Caki2 (cell line): Measurements from ENCODE around the gene GPR63. TPM values are rescaled to one million over a fixed set of nuclear protein-coding genes. Genes with fewer than 3 reads are reported as not detected.

Experiments
- DNase-seq: peaks from one replicate; pipeline ENCODE4 v3.0.0-alpha.2; 2015; ENCODE audit warnings: low read depth
- in situ Hi-C: cut with HindIII; loops from 2 replicates; pipeline ENCODE4 v1.10.0; 2016; ENCODE audit warnings: low sequenced_read_pairs, low pct_unique_long_range_greater_than_20kb, mixed read lengths
- total RNA-seq: library from RNA; depleted of rRNA; stranded (reverse); fragments of >200 nt; shearing (Covaris generic); gene quantifications from 2 replicates; pipeline ENCODE4 v1.2.3, GENCODE V29; 2014; ENCODE audit warnings: low replicate concordance

The GPR63 gene
- total RNA-seq, 1 experiment from 2014 or later: 0.37 TPM

DNA sequence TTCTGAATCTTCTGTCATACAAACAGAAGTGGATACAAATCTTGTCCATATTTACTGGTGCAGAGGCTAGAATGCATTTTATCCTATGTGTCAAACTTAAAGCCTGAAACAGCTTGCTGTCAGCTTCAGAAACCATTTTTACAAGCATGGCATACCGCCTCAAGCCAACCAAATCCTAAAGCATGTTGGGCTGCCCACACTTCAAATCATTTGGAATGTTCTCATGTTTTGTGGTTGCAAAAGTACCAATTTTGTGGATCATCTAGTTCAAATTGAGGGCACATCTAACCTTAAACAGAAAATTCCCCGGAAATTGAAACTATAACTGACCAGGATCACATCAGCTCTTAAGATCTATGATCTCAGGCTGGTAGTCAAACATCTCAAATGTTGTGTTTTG lies 3.2 kb downstream of the GPR63 start:
- in situ Hi-C loops: no loop called here
- no peak for DNase-seq

DNA sequence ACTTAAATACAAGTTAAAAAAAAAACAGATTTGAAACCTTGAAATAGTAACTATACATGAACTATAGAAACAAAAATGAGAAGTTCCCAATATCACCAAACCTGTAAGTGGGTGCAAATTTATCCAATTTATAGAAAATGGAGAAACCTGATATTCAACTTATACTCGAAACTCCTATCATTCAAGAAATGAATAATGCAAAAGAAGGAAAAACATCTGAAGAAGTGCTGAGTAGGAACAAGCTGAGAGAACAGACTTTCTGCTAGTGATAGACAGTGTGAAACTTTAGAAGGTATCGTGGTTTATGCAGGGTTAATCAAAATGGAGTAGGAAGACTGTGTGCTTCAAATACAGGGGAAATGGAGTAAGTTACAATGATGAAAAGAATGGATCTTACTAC lies 4.5 kb downstream of the GPR63 start:
- in situ Hi-C loops: no loop called here

DNA sequence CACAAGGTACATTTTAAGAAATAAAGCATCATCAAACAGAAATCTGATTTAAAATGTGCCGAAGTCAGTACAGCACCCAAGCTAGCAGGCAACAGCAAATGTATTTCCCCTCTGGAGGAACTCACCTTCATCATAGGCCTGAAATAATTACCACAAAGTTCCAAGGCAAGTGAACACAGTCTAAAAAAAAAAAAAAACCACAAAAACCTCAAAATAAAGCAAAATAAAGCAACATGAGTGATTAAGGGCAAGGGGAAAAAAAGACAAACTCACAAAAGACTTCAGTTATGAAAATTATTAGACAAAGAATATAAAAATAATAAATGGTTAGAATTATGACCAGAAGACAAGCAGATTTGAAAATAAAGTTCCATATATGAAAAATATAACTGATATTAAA lies 10.4 kb downstream of the GPR63 start:
- DNase-seq: no peak
- in situ Hi-C loops: no loop called here

More for the DNA sequence above, 4.5 kb downstream of the GPR63 start:
- no peak for DNase-seq

DNA sequence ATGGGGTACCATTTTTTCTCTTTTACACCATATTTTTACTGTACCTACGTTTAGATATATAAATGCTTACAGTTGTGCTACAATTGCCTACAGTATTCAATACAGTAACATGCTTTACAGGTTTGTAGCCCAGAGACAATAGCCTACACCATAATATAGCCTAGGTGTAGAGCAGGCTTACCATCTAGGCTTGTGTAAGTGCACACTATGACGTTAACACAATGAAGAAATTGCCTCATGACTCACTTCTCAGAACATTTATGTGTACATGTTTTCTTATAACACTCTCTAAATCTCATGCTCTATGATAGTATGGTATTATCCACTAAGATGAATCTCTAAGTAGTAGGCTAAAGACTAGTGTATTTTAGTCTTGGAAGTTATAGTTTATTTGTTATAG lies 13.5 kb downstream of the GPR63 start:
- in situ Hi-C loops: no loop called here
- DNase-seq: no peak

DNA sequence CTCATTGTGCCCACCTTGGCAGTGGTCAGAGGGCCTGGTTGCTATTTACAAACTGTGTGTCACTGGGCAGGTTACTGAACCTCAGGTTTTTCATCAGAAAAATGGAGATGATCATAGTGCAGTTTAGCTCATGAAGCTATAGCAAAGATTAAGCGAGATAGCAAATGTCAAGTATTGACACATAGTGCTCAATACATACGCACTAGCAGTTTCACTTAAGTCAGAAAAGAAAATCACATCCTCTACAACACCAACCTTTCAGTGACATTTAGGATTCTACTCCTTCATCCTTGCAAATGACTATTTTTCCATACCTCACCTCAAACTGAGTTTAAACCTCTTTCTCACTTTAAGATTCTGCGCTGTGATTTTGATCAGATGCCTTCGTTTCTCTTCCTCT lies 16.2 kb downstream of the GPR63 start:
- in situ Hi-C loops: no loop called here
- DNase-seq: no peak

DNA sequence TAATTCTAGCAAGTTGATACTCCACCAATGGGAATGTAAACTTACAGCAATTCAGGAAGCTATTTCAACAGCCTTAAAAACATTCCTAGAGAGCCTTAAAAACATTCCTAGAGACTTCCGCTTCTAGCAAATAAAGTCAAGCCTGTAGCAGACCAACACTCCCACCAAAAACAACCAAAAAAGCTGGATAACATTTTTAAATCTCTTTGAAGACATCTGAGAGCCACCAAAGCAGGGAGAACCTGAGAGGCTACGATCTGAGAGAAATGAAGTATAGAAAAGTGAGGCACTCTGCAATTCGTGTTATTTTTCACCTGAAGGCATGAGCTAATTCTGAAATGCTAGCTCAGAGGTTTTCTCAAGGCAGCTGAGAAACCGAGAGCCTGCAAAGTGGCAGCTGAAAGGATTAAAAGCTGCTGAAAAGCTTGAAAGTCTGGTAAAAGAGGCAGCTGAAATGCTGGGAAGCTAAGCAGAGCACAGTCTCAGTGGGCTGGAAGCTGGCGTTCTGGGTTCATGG lies 20.9 kb downstream of the GPR63 start:
- in situ Hi-C loops: no loop called here

DNA sequence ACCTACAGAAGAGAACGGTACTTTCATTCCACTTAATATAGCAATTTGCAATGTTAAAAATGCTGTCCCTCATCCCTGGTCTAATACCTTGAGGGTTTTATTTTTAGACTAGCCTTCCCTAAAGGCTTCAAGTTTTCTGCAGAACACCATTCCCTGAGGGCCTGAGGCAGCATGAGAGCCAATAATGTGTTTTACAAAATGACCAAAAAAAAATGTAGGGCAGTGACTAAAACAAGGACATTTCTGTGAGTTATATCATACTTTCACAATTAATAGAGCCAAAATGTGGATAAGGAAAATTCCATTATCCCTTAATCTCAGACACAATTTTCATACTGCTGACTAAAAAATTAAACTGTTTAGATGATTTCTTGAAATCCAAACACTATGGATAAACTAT lies 22.7 kb downstream of the GPR63 start:
- no peak for DNase-seq
- in situ Hi-C loops: no loop called here

More for the DNA sequence above, 20.9 kb downstream of the GPR63 start:
- no peak for DNase-seq

DNA sequence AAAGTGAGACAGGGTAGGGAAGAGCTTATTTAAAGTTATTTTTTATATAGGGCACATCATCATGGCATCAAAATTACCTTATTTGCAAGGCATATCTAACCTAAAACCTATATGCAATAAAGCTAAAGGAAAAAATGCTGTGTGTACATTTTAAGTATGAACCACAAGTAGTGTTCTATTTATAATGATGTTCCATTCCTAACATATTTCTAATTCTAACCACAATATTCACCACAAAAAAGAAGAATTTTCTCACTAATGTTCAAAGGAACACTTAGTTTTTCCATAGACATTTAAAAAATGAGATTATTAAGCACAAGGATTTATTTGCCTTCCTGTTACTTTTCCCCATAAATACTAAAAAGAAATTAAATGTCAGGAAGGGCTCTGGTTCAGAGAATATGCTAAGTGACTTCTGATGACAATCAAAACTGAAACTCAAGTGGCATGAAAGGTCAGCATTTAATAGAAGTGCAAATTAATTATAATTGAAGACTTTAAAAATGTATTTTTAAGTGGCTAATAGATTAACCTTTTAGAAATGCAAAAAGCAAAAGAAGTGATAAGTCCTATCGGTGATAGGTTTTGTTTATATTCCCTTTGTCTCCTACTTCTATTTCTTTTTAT lies 25.1 kb downstream of the GPR63 start:
- in situ Hi-C loops: no loop called here

DNA sequence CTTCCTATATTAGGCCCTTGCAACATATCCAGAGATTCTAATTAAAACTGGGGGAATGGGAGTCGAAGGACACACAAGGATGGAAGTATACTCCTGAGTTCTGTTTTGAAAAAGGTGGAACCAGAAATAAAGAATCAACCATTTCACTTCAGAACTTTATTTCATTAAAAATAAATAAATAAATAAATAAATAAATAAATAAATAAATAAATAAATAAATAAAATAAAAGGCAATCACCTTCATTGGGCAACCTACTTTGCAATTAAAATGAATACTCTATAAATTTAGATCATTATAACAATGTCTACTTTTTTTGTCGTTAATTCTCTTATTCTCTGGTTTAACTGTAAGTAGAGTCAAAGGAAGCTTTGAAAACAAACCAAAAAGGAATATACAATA lies 25.6 kb downstream of the GPR63 start:
- in situ Hi-C loops: no loop called here

More for the DNA sequence above, 25.1 kb downstream of the GPR63 start:
- DNase-seq: no peak

DNA sequence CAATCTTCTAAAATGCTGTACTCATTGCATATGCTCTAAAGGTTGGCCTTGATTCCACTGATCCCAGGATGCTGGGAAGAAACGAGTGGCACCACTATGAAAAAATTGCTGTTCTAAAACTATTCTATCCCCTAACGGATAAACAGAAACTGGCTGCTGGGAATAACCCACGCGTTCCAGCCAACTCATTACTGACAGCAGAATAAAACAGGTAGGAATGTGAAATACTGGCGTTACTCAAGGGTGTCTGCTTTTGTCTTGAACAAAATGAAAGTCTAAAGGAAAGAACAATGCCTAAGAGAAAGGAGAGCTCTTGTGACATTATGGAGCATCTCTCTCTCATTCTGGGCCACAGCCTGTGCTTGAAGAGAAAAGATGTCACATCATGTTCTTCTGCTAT lies 26.1 kb downstream of the GPR63 start:
- in situ Hi-C loops: no loop called here

More for the DNA sequence above, 25.6 kb downstream of the GPR63 start:
- DNase-seq: no peak

DNA sequence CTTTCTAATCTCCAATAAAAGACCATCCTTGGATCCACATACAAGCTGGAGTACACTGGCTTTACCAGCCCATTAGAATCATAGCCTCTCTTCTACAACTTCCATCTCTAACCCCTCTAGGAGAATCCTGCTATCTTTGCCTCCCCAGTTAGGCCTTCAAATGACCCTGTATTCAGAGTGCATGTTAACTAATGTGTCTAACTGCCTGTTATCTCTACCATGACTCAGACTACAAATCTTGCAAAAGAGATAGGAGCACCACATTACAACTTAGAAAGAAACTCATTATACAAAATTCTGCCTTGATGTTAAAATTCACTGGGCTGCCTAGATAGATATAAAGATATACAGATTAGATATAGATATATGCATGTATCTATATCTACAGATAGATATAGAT lies 28.2 kb downstream of the GPR63 start:
- in situ Hi-C loops: no loop called here
- no peak for DNase-seq

More for the DNA sequence above, 26.1 kb downstream of the GPR63 start:
- no peak for DNase-seq

DNA sequence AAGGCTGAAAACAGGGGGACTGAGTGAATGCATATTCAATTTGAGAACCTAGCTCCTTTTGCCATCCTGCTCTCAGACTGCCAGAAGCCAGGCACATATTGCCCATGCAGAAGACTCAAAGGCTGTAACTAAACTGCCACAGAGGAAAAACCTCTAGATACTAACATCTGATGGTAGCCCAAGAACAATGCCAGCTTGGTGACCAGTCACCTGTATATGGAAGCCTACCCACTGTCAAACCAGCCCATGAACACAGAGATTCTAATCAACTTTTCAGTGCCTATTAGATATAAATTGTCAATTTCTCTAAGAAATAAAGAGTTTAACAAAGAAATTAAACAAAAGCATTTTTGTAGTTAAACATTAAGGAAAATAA lies 34.2 kb downstream of the GPR63 start:
- in situ Hi-C loops: no loop called here
- no peak for DNase-seq

DNA sequence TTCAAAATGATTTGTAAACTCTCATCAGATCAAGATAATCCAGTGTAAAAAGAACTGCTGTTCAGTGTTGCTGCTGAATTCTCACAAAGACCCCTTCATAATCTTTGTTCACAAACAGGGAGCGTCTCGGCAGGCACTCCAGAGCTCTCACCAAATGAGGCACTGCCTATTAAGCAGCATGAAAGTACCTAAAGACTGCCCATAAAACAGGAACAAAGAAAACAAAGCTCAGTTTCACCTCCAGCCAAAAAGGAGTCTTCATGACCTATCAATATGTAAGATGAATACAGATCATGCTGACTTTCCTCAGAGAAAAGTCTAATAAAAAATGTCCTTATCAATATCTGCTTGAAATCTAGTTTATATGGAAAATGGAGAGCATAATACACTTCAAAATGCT lies 41.8 kb downstream of the GPR63 start:
- DNase-seq: no peak
- in situ Hi-C loops: no loop called here

DNA sequence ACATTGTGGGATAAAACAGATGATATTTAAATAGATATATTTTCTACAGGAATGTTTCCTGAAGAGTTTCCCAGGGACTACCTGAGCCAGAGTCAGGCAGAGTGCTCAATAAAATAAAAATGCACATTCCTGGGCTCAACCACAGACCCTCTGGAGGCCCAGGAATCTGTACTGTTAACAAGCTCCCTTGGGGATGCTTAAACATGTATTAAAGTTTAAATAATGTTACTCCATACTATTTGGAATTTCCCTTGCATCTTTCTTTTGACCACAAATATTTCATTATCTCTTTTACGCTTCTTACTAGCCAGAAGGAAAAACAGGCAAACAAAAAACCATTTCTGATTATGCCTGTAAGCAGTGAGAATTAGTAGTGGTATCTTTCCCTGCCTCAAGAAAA lies 42.3 kb downstream of the GPR63 start:
- no peak for DNase-seq
- in situ Hi-C loops: no loop called here

DNA sequence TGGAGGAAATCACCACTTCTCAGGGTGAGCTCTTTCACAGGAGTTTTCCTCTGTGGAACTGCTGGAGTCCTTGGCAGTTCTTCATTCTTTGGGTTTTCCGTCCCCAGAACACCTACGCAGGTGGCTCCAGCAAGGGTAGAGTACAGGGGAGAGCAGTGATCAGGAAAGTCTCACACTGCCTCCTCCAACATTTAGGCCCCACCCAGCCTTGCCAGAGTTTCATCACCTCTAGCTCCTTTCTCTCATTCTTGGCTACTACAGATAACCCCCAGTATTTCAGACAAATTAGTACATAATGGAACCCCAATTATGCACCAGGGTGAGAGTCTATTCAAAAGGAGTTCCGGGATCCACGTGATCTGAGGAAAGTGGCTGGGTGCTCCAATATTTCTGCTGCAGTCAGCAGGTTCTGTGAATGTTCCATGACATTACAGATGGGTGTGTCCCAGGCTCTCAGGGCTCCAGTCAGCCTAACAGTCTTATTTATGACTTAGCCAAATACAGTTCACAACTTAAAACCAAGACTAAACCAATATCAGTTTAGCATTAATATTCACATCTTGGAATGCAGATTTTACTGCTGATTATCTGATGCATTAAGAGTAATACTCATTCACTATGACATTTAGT lies 44.6 kb downstream of the GPR63 start:
- no peak for DNase-seq
- in situ Hi-C loops: no loop called here

DNA sequence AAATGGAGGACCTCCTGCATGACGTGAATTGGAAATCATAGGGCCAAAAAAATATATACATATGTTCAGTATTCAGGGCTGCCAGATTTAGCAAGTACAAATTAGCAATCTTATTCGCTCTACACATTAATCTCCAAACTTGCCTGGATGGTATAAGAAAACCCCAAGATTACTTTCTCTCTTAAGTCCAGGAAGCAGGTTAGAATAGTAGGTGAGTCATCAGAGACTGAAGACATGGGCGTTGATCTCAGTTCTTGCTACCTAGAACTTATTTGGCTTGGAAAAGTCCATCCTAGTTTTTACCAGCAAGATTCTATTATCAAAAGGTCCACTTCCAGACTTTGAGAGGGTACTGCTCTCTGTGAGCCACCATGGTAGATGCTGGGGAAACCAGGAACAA lies 47.4 kb downstream of the GPR63 start:
- in situ Hi-C loops: no loop called here
- no peak for DNase-seq

DNA sequence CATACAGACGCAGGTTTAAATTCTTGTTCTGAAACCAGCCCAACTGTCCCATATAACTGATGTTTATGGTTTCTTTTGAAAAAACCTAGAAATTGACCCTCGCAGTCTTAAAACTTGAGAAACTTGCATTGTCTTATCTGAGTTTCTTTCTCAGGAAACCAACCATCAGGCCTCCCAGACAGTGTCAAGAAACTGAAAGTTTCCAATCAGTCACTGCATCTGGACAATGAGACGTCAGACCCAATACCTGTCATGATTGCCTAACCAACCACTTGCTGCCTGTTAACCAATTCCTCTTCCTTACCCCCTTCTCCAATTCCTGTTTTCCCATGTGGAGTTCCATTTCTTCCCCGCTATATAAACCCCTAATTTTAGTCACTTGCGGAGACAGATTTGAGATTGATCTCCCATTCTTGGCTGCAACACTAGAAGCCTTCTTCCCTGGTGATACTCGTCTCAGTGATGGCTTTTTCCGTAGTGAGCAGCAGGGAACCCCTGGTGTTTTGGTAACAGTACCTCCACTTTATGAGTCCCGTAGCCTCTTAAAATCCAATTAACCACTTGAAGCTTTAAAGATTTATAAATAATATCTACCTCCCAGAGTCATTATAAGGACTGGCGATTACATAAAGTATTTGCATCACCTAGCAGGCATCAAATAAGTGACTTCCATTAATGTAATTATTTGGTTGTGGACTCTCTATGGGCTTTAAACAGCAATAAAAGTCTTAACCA lies 49.3 kb downstream of the GPR63 start:
- no peak for DNase-seq
- in situ Hi-C loops: no loop called here

DNA sequence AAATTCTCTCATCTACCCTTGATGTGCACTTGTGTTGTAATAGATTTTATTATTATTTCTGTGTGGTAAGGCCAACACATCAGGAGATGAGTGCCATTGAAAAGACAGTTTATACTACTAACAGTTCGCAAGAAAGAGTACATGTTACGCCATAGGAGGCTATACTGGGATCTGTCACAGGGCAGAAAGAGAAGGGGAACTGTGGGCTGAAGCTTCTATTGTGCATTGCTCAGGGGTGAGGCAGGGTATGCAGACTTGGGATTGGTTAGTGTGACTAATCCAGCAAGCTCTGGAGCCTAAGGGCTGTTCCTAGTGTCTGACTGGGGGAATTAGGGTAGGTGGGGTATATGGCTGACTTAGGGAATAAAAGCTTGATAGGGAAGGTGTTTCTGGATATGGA lies 50.9 kb downstream of the GPR63 start:
- in situ Hi-C loops: no loop called here
- no peak for DNase-seq

DNA sequence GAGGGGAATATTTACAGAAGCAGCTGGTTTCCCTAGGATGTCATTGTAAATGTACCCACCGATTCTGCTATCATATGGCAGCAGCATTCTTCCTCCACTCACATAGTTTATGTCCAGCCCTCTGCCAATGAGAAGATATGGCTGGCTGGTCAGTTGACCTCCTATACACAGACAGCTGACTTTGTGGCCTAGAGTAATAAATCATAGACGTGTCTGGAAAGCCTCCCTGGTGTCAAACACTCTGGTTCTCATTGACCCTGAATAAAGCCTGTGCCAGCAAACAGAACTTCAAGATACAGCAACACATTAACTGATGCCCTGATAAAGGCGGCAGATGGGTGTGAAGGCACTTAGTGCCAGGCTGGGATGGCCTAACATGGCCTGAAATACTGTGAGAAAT lies 52.6 kb downstream of the GPR63 start:
- in situ Hi-C loops: no loop called here
- no peak for DNase-seq
